Activated CD4-positive, alpha-beta memory T cell treated with anti-CD3 and anti-CD28 coated beads for 36 hours (primary cell): ENCODE data around the gene GPRIN3. TPM values are rescaled to one million over a fixed set of nuclear protein-coding genes. Genes with fewer than 3 reads are reported as not detected.

Experiments used
- CTCF ChIA-PET: fragments of 350-600 bp; sonication (Branson Sonifier 250); formaldehyde crosslinking; loops from one replicate; lab custom pipeline; 2021; ENCODE audit warnings: antibody characterized with exemption, inconsistent platforms; lab: Charles Lee
- POLR2A ChIA-PET: fragments of 350-600 bp; sonication (Branson Sonifier 250); formaldehyde crosslinking; loops from one replicate; lab custom pipeline; 2021; ENCODE audit warnings: antibody characterized with exemption; lab: Charles Lee
- DNase-seq: peaks from one replicate; pipeline ENCODE4 v3.0.0-alpha.2; 2020
- H3K27ac Mint-ChIP-seq: one replicate; pipeline ENCODE4 v1.8.0; 2021; ENCODE audit warnings: mixed read lengths
- H3K27me3 Mint-ChIP-seq: one replicate; pipeline ENCODE4 v1.8.0; 2021; ENCODE audit warnings: mixed read lengths
- H3K36me3 Mint-ChIP-seq: one replicate; pipeline ENCODE4 v1.8.0; 2021; ENCODE audit warnings: mixed read lengths
- H3K4me1 Mint-ChIP-seq: one replicate; pipeline ENCODE4 v1.8.0; 2021; ENCODE audit warnings: low read depth, mixed read lengths
- H3K4me3 Mint-ChIP-seq: one replicate; pipeline ENCODE4 v1.8.0; 2021; ENCODE audit warnings: mild to moderate bottlenecking, mixed read lengths
- H3K9me3 Mint-ChIP-seq: one replicate; pipeline ENCODE4 v1.8.0; 2021; ENCODE audit warnings: mixed read lengths
- intact Hi-C: fragments of 100-400 bp; cut with micrococcal nuclease; formaldehyde crosslinking; loops from one replicate; pipeline ENCODE4 v1.15.1; 2023
- total RNA-seq, 2 experiments: library from RNA; stranded (reverse); gene quantifications; one replicate each; pipeline ENCODE4 v1.2.3, GENCODE V29; 2021

Gene GPRIN3
- total RNA-seq, 2 experiments from 2014 or later = 20.0 to 22.7 TPM

GRCh38 chr4:89300499-89300898 is 7.1 kb downstream of the GPRIN3 start:
- intact Hi-C loops = loop anchor here (5.0 to 10.0 kb wide), 3 partner anchors 67 to 776 kb away; partner anchors contain the start of gene PYURF
- peak overlapping the region; percentile 97 for H3K27ac Mint-ChIP-seq
- no peak for DNase-seq
- H3K9me3 Mint-ChIP-seq = no peaks in the 10 kb centered on the region
- no peaks in the 10 kb centered on the region for H3K27me3 Mint-ChIP-seq
- H3K4me3 Mint-ChIP-seq = peak overlapping the region; percentile 81
- POLR2A ChIA-PET = interaction anchor here (2.7 to 7.7 kb wide), 2 partner anchors 13 to 17 kb away, joined by 14 to 139 read pairs; no protein-coding TSS in a partner anchor
- CTCF ChIA-PET = interaction anchor here (1.5 to 6.4 kb wide), 7 partner anchors 10 to 133 kb away, joined by 3 to 60 read pairs (median 15); no protein-coding TSS in a partner anchor
- peaks cover 74% of the 10 kb centered on the region for H3K4me1 Mint-ChIP-seq
- peaks cover 9% of the 10 kb centered on the region for H3K36me3 Mint-ChIP-seq

GRCh38 chr4:89300060-89300459 is 7.5 kb downstream of the GPRIN3 start:
- peaks cover 7% of the 10 kb centered on the region for H3K36me3 Mint-ChIP-seq
- H3K4me3 Mint-ChIP-seq = peak overlapping the region; percentile 81
- ChIA-PET CTCF (interaction anchor here (1.5 to 6.4 kb wide), 7 partner anchors 10 to 133 kb away, joined by 3 to 60 read pairs (median 15); no protein-coding TSS in a partner anchor), POLR2A (interaction anchor here (2.3 to 7.7 kb wide), 3 partner anchors 8 to 18 kb away, joined by 13 to 139 read pairs (median 14); partner anchors contain the start of gene GPRIN3)
- H3K4me1 Mint-ChIP-seq = peaks cover 74% of the 10 kb centered on the region
- H3K27me3 Mint-ChIP-seq = no peaks in the 10 kb centered on the region
- intact Hi-C loops = loop anchor here (5.0 to 10.0 kb wide), 3 partner anchors 67 to 775 kb away; partner anchors contain the start of gene PYURF
- no peaks in the 10 kb centered on the region for H3K9me3 Mint-ChIP-seq
- no peak for DNase-seq
- H3K27ac Mint-ChIP-seq = peak overlapping the region; percentile 97

- Mint-ChIP-seq H3K27ac (peak overlapping the region; percentile 97), H3K9me3 (no peaks in the 10 kb centered on the region), H3K27me3 (no peaks in the 10 kb centered on the region), H3K36me3 (peaks cover 6% of the 10 kb centered on the region), H3K4me3 (peak overlapping the region; percentile 81), H3K4me1 (peaks cover 77% of the 10 kb centered on the region)
- ChIA-PET CTCF (interaction anchor here (0.8 to 6.4 kb wide), 10 partner anchors 9 to 136 kb away, joined by 3 to 60 read pairs (median 14); partner anchors contain the start of gene GPRIN3), POLR2A (interaction anchor here (1.1 to 7.7 kb wide), 4 partner anchors 9 to 27 kb away, joined by 4 to 139 read pairs (median 14); partner anchors contain the start of gene GPRIN3)
- intact Hi-C loops = loop anchor here (1.0 to 10.0 kb wide), 8 partner anchors 55 to 1017 kb away; partner anchors contain the start of genes HERC3, HERC5 and PPM1K
- no peak for DNase-seq
Observed at GRCh38 chr4:89299153-89299791, 8.3 kb downstream of the GPRIN3 start.

GRCh38 chr4:89298788-89299152 is 8.8 kb downstream of the GPRIN3 start:
- Mint-ChIP-seq H3K4me3 (peak overlapping the region; percentile 81), H3K27me3 (no peaks in the 10 kb centered on the region), H3K27ac (peak overlapping the region; percentile 97), H3K36me3 (peaks cover 3% of the 10 kb centered on the region), H3K9me3 (no peaks in the 10 kb centered on the region), H3K4me1 (peaks cover 77% of the 10 kb centered on the region)
- no peak for DNase-seq
- ChIA-PET CTCF (interaction anchor here (0.7 to 6.4 kb wide), 10 partner anchors 9 to 136 kb away, joined by 3 to 60 read pairs (median 12); partner anchors contain the start of gene GPRIN3), POLR2A (interaction anchor here (1.0 to 7.7 kb wide), 4 partner anchors 9 to 27 kb away, joined by 3 to 139 read pairs (median 8); partner anchors contain the start of gene GPRIN3)
- intact Hi-C loops = loop anchor here (1.0 to 10.0 kb wide), 9 partner anchors 9 to 1016 kb away; partner anchors contain the start of genes HERC3, HERC5 and PPM1K

GRCh38 chr4:89298155-89298554 is 9.4 kb downstream of the GPRIN3 start:
- DNase-seq = peak; percentile 60
- POLR2A ChIA-PET = interaction anchor here (0.7 to 7.7 kb wide), 4 partner anchors 8 to 19 kb away, joined by 3 to 139 read pairs (median 8); partner anchors contain the start of gene GPRIN3

GRCh38 chr4:89296896-89297295 is 10.7 kb downstream of the GPRIN3 start:
- no peaks in the 10 kb centered on the region for H3K36me3 Mint-ChIP-seq
- H3K27ac Mint-ChIP-seq = peak overlapping the region; percentile 97
- H3K27me3 Mint-ChIP-seq = no peaks in the 10 kb centered on the region
- intact Hi-C loops = loop anchor here (5.0 to 10.0 kb wide), 7 partner anchors 195 to 1015 kb away; partner anchors contain the start of genes HERC3, HERC5 and PPM1K
- ChIA-PET CTCF (interaction anchor here (1.0 to 6.4 kb wide), 3 partner anchors 12 to 41 kb away, joined by 3 to 60 read pairs (median 3); no protein-coding TSS in a partner anchor), POLR2A (interaction anchor here (1.1 to 7.7 kb wide), 2 partner anchors 10 to 46 kb away, joined by 3 to 139 read pairs; no protein-coding TSS in a partner anchor)
- DNase-seq = no peak
- H3K4me1 Mint-ChIP-seq = peaks cover 80% of the 10 kb centered on the region
- H3K9me3 Mint-ChIP-seq = no peaks in the 10 kb centered on the region
- H3K4me3 Mint-ChIP-seq = peak overlapping the region; percentile 53

More at GRCh38 chr4:89298155-89298554, 9.4 kb downstream of the GPRIN3 start:
- Mint-ChIP-seq H3K27ac (peak overlapping the region; percentile 97), H3K36me3 (no peaks in the 10 kb centered on the region), H3K27me3 (no peaks in the 10 kb centered on the region), H3K4me3 (peak overlapping the region; percentile 65), H3K9me3 (no peaks in the 10 kb centered on the region), H3K4me1 (peaks cover 80% of the 10 kb centered on the region)
- CTCF ChIA-PET = interaction anchor here (0.7 to 6.4 kb wide), 9 partner anchors 8 to 137 kb away, joined by 3 to 60 read pairs (median 15); partner anchors contain the start of gene GPRIN3
- intact Hi-C loops = loop anchor here (1.0 to 10.0 kb wide), 8 partner anchors 9 to 1016 kb away; partner anchors contain the start of genes HERC3, HERC5 and PPM1K

- no peak for DNase-seq
- H3K36me3 Mint-ChIP-seq = no peaks in the 10 kb centered on the region
- ChIA-PET CTCF (interaction anchor here (1.0 to 1.2 kb wide), 2 partner anchors 21 to 41 kb away, joined by 3 read pairs; no protein-coding TSS in a partner anchor), POLR2A (interaction anchor here (1.1 to 7.7 kb wide), 4 partner anchors 9 to 53 kb away, joined by 3 to 139 read pairs (median 12); no protein-coding TSS in a partner anchor)
- peaks cover 80% of the 10 kb centered on the region for H3K4me1 Mint-ChIP-seq
- no peaks in the 10 kb centered on the region for H3K27me3 Mint-ChIP-seq
- intact Hi-C loops = loop anchor here (5.0 to 10.0 kb wide), 7 partner anchors 194 to 1014 kb away; partner anchors contain the start of genes HERC3, HERC5 and PPM1K
- peak overlapping the region; percentile 97 for H3K27ac Mint-ChIP-seq
- H3K4me3 Mint-ChIP-seq = no peak overlapping the region
- no peaks in the 10 kb centered on the region for H3K9me3 Mint-ChIP-seq
Observed at GRCh38 chr4:89296399-89296798, 11.2 kb downstream of the GPRIN3 start.

- H3K4me1 Mint-ChIP-seq = peaks cover 83% of the 10 kb centered on the region
- no peaks in the 10 kb centered on the region for H3K9me3 Mint-ChIP-seq
- H3K36me3 Mint-ChIP-seq = no peaks in the 10 kb centered on the region
- peak; percentile 70 for DNase-seq
- CTCF ChIA-PET = interaction anchor here (1.1 to 3.2 kb wide), 4 partner anchors 11 to 139 kb away, joined by 3 to 16 read pairs (median 4); no protein-coding TSS in a partner anchor
- peak overlapping the region; percentile 97 for H3K27ac Mint-ChIP-seq
- H3K4me3 Mint-ChIP-seq = peak overlapping the region; percentile 57
- POLR2A ChIA-PET = interaction anchor here (1.2 to 3.5 kb wide), 10 partner anchors 7 to 53 kb away, joined by 3 to 32 read pairs (median 8); partner anchors contain the start of gene GPRIN3
- intact Hi-C loops = loop anchor here (1.0 to 10.0 kb wide), 14 partner anchors 8 to 1013 kb away; partner anchors contain the start of genes HERC3, HERC5 and PPM1K
- H3K27me3 Mint-ChIP-seq = no peaks in the 10 kb centered on the region
Observed at GRCh38 chr4:89295415-89295927, 12.1 kb downstream of the GPRIN3 start.

GRCh38 chr4:89294573-89295269 is 12.9 kb downstream of the GPRIN3 start:
- peak overlapping the region; percentile 97 for H3K27ac Mint-ChIP-seq
- DNase-seq = no peak
- POLR2A ChIA-PET = interaction anchor here (0.7 to 3.5 kb wide), 15 partner anchors 8 to 1011 kb away, joined by 3 to 32 read pairs (median 4); partner anchors contain the start of gene GPRIN3
- peaks cover 84% of the 10 kb centered on the region for H3K4me1 Mint-ChIP-seq
- CTCF ChIA-PET = interaction anchor here (0.9 to 3.2 kb wide), 6 partner anchors 11 to 140 kb away, joined by 3 to 16 read pairs (median 4); no protein-coding TSS in a partner anchor
- H3K27me3 Mint-ChIP-seq = no peaks in the 10 kb centered on the region
- intact Hi-C loops = loop anchor here (1.0 to 10.0 kb wide), 15 partner anchors 9 to 1012 kb away; partner anchors contain the start of genes HERC3, HERC5 and PPM1K
- H3K4me3 Mint-ChIP-seq = peak overlapping the region; percentile 57
- H3K9me3 Mint-ChIP-seq = no peaks in the 10 kb centered on the region
- H3K36me3 Mint-ChIP-seq = no peaks in the 10 kb centered on the region

- Mint-ChIP-seq H3K36me3 (no peaks in the 10 kb centered on the region), H3K9me3 (no peaks in the 10 kb centered on the region), H3K4me3 (peak overlapping the region; percentile 62), H3K27me3 (no peaks in the 10 kb centered on the region), H3K4me1 (peaks cover 93% of the 10 kb centered on the region), H3K27ac (peak overlapping the region; percentile 97)
- POLR2A ChIA-PET = interaction anchor here (1.4 to 3.5 kb wide), 6 partner anchors 10 to 33 kb away, joined by 3 to 32 read pairs (median 24); partner anchors contain the start of gene GPRIN3
- intact Hi-C loops = loop anchor here (10.0 kb wide), 3 partner anchors 698 to 908 kb away; partner anchors contain the start of genes HERC3 and HERC5
- CTCF ChIA-PET = interaction anchor here (1.5 to 3.2 kb wide), 3 partner anchors 9 to 38 kb away, joined by 5 to 16 read pairs (median 7); no protein-coding TSS in a partner anchor
- DNase-seq = peak; percentile 41
Observed at GRCh38 chr4:89293299-89293698, 14.3 kb downstream of the GPRIN3 start.
